IMR-90 (cell line): Measurements from ENCODE around the gene PRAMEF17. TPM values are rescaled to one million over a fixed set of nuclear protein-coding genes. Genes with fewer than 3 reads are reported as not detected.
"Not testable (repeated sequence)": the region's sequence is repeated elsewhere in the genome, so short reads cannot be mapped to it uniquely, and the experiment has no call there.

Experiments used
- ATAC-seq: fragments of 200-7000 bp; cut with Tn5 transposase; 2 replicates; pipeline ENCODE4 v1.9.1; 2020; ENCODE audit warnings: low read depth, mild to moderate bottlenecking, moderate library complexity
- BruUV-seq: library from RNA; stranded (reverse); fragments of 400-500 nt; replicated peaks from 2 replicates; lab custom pipeline; 2021; lab: Mats Ljungman, UMichigan
- CTCF ChIA-PET: fragments of 300-600 bp; formaldehyde crosslinking; extraction: SDS; loops from one replicate; lab custom pipeline; 2021; ENCODE audit warnings: antibody characterized with exemption; lab: Yijun Ruan, JAX
- POLR2A ChIA-PET: fragments of 300-600 bp; sonication (Branson Sonifier 250); formaldehyde crosslinking; loops from one replicate; lab custom pipeline; 2022; ENCODE audit warnings: antibody characterized with exemption; ENCODE audit not compliant: unreplicated experiment; lab: Charles Lee
- DNase-seq: peaks from one replicate; pipeline ENCODE4 v3.0.0; 2013
- H2AFZ ChIP-seq: replicated peaks from 2 replicates; pipeline ENCODE3; 2013; ENCODE audit warnings: low read length, mild to moderate bottlenecking; ENCODE audit not compliant: poor library complexity
- H2AK5ac ChIP-seq: 2 replicates; pipeline ENCODE4 v1.6.1; 2013; ENCODE audit warnings: low read depth, low read length, inconsistent platforms
- H2AK9ac ChIP-seq: replicated peaks from 2 replicates; pipeline ENCODE3; 2013; ENCODE audit warnings: mild to moderate bottlenecking, low read depth, low read length, moderate library complexity; ENCODE audit not compliant: poor library complexity
- H2BK120ac ChIP-seq: 2 replicates; pipeline ENCODE4 v1.6.1; 2013; ENCODE audit warnings: low read depth, low read length, inconsistent platforms
- H2BK15ac ChIP-seq: 3 replicates; pipeline ENCODE4 v1.6.1; 2013; ENCODE audit warnings: low read depth, low read length, inconsistent platforms
- H2BK20ac ChIP-seq: 2 replicates; pipeline ENCODE4 v1.6.1; 2013; ENCODE audit warnings: low read depth, mild to moderate bottlenecking, inconsistent platforms, low read length, moderate library complexity
- H2BK5ac ChIP-seq: 2 replicates; pipeline ENCODE4 v1.6.1; 2013; ENCODE audit warnings: mild to moderate bottlenecking, low read depth, low read length, inconsistent platforms; ENCODE audit not compliant: poor library complexity, severe bottlenecking
- H3K14ac ChIP-seq: replicated peaks from 2 replicates; pipeline ENCODE4 v1.6.1; 2013; ENCODE audit warnings: low read depth, low read length, inconsistent platforms
- H3K18ac ChIP-seq: 2 replicates; pipeline ENCODE4 v1.6.1; 2013; ENCODE audit warnings: low read depth, low read length, control low read depth
- H3K23ac ChIP-seq: 2 replicates; pipeline ENCODE4 v1.6.1; 2013; ENCODE audit warnings: low read depth, low read length, inconsistent platforms
- H3K27ac ChIP-seq: 2 replicates; pipeline ENCODE4 v1.5.1; 2013; ENCODE audit warnings: mild to moderate bottlenecking, control low read depth, low read length; ENCODE audit not compliant: insufficient read depth
- H3K27me3 ChIP-seq: 2 replicates; pipeline ENCODE4 v1.6.1; 2013; ENCODE audit warnings: low read length; ENCODE audit not compliant: control insufficient read depth, insufficient read depth
- H3K36me3 ChIP-seq: 2 replicates; pipeline ENCODE4 v1.6.1; 2013; ENCODE audit warnings: low read length, mixed read lengths; ENCODE audit not compliant: control insufficient read depth, insufficient read depth
- H3K4ac ChIP-seq: 2 replicates; pipeline ENCODE4 v1.6.1; 2013; ENCODE audit warnings: low read depth, low read length, inconsistent platforms
- H3K4me1 ChIP-seq: 2 replicates; pipeline ENCODE4 v1.6.1; 2013; ENCODE audit warnings: low read length, mixed read lengths; ENCODE audit not compliant: control insufficient read depth, insufficient read depth
- H3K4me2 ChIP-seq: 2 replicates; pipeline ENCODE4 v1.6.1; 2013; ENCODE audit warnings: low read depth, mild to moderate bottlenecking, control low read depth, low read length, moderate library complexity
- H3K4me3 ChIP-seq: 2 replicates; pipeline ENCODE4 v1.5.1; 2013; ENCODE audit warnings: low read depth, mild to moderate bottlenecking, control low read depth, low read length, moderate library complexity; ENCODE audit not compliant: insufficient read depth
- H3K56ac ChIP-seq: 2 replicates; pipeline ENCODE4 v1.6.1; 2013; ENCODE audit warnings: low read length, inconsistent platforms; ENCODE audit not compliant: insufficient read depth; ENCODE audit errors: extremely low read depth
- H3K79me1 ChIP-seq, 2 experiments: 2 replicates each; pipeline ENCODE4 v1.6.1; 2013; ENCODE audit warnings: low read length in 2 of 2, inconsistent platforms in 1 of 2, low read depth in 1 of 2
- H3K9ac ChIP-seq: 2 replicates; pipeline ENCODE4 v1.6.1; 2013; ENCODE audit warnings: low read depth, low read length, control low read depth
- H3K9me1 ChIP-seq: 2 replicates; pipeline ENCODE4 v1.6.1; 2013; ENCODE audit warnings: low read length, inconsistent platforms; ENCODE audit not compliant: insufficient read depth
- H3K9me3 ChIP-seq: 2 replicates; pipeline ENCODE4 v1.6.1; 2013; ENCODE audit warnings: low read length; ENCODE audit not compliant: control insufficient read depth, insufficient read depth
- H4K20me1 ChIP-seq: 2 replicates; pipeline ENCODE4 v1.6.1; 2013; ENCODE audit warnings: low read length, inconsistent platforms; ENCODE audit not compliant: insufficient read depth
- H4K5ac ChIP-seq: 2 replicates; pipeline ENCODE4 v1.6.1; 2013; ENCODE audit warnings: mild to moderate bottlenecking, low read depth, low read length, control low read depth
- H4K8ac ChIP-seq, 2 experiments: 2 replicates each; pipeline ENCODE4 v1.6.1; 2013; ENCODE audit warnings: low read depth in 2 of 2, low read length in 2 of 2, control low read depth in 1 of 2, inconsistent platforms in 1 of 2
- H4K91ac ChIP-seq: 2 replicates; pipeline ENCODE4 v1.6.1; 2013; ENCODE audit warnings: low read depth, low read length, inconsistent platforms; ENCODE audit not compliant: insufficient read depth
- MAFK ChIP-seq: IDR thresholded peaks from 2 replicates; pipeline ENCODE4 v1.6.1; 2012; ENCODE audit warnings: low read depth, low read length, improper control_type of control experiment
- WGBS, 2 experiments: methylation state at CpG; one replicate each; pipeline versions ENCODE4 v1.1.5 to v1.1.7; 2013; ENCODE audit warnings: missing lambda C conversion rate in 2 of 2; ENCODE audit not compliant: insufficient read length in 1 of 2; ENCODE audit errors: extremely low coverage in 2 of 2; 5-methylcytosine and 5-hydroxymethylcytosine counted together
- dilution Hi-C: fragments of 300-500 bp; cut with HindIII; formaldehyde crosslinking; loops from one replicate; pipeline ENCODE4 v1.14.3; 2018; ENCODE audit warnings: low sequenced_read_pairs; ENCODE audit not compliant: unreplicated experiment
- in situ Hi-C: fragments of 300-500 bp; cut with MboI; formaldehyde crosslinking; loops from 3 replicates; pipeline ENCODE4 v1.14.3; 2019; ENCODE audit warnings: low sequenced_read_pairs, inconsistent platforms, mixed read lengths
- intact Hi-C: fragments of 100-400 bp; cut with micrococcal nuclease; formaldehyde crosslinking; loops from 2 replicates; pipeline ENCODE4 v1.10.0; 2022
- polyA plus RNA-seq, 3 experiments: library from polyadenylated mRNA; depleted of rRNA; stranded (reverse); fragments of >200 nt; gene quantifications; 2 replicates each; pipeline ENCODE4 v1.2.3, GENCODE V29; 2012; ENCODE audit warnings: low replicate concordance in 1 of 3
- total RNA-seq: library from RNA; depleted of rRNA; stranded (reverse); fragments of >200 nt; gene quantifications from 2 replicates; pipeline ENCODE4 v1.2.3, GENCODE V29; 2012

The PRAMEF17 gene
- total and polyA plus RNA-seq, 2 of the 4 experiments (the other 2 are of a cell fraction), result not detected

- DNase-seq, H4K5ac ChIP-seq, intact Hi-C loops, in situ Hi-C loops, H4K8ac ChIP-seq, H2BK5ac ChIP-seq, H4K91ac ChIP-seq, H2BK120ac ChIP-seq, H3K56ac ChIP-seq, H3K4me1 ChIP-seq, BruUV-seq, H3K18ac ChIP-seq, H3K4me2 ChIP-seq, H3K79me1 ChIP-seq, H3K27ac ChIP-seq, H3K4me3 ChIP-seq, H2AK9ac ChIP-seq, ATAC-seq, H2BK20ac ChIP-seq, H3K4ac ChIP-seq, H3K9me1 ChIP-seq, POLR2A ChIA-PET, H2AK5ac ChIP-seq, H2BK15ac ChIP-seq, H3K23ac ChIP-seq, H2AFZ ChIP-seq, H3K27me3 ChIP-seq, H3K14ac ChIP-seq, H3K9ac ChIP-seq, H3K36me3 ChIP-seq, dilution Hi-C loops, H4K20me1 ChIP-seq, CTCF ChIA-PET: not testable (repeated sequence)
- 93% methylated on average over 3 of the region's 7 CpGs; no CpG with 5 or more reads in 1 of the 2 experiments for WGBS, 2 experiments
- peaks cover 10% of the 10 kb centered on the region for H3K9me3 ChIP-seq
- TF ChIP-seq MAFK, result peak; percentile 69
Observed at GRCh38 chr1:13393004-13393403, 3.6 kb downstream of the PRAMEF17 start.

GRCh38 chr1:13394761-13395160, 5.3 kb downstream of the PRAMEF17 start:
- H2AK9ac ChIP-seq, H4K8ac ChIP-seq, H4K20me1 ChIP-seq, H3K4me1 ChIP-seq, H2BK5ac ChIP-seq, H3K4me3 ChIP-seq, ATAC-seq, H3K27me3 ChIP-seq, intact Hi-C loops, CTCF ChIA-PET, H4K5ac ChIP-seq, DNase-seq, H2AFZ ChIP-seq, H2AK5ac ChIP-seq, H3K18ac ChIP-seq, in situ Hi-C loops, H3K4ac ChIP-seq, H3K4me2 ChIP-seq, H3K23ac ChIP-seq, H3K27ac ChIP-seq, H3K9ac ChIP-seq, H3K79me1 ChIP-seq, H4K91ac ChIP-seq, H3K56ac ChIP-seq, POLR2A ChIA-PET, H3K14ac ChIP-seq, dilution Hi-C loops, H2BK20ac ChIP-seq, BruUV-seq, H3K36me3 ChIP-seq, H3K9me1 ChIP-seq, H2BK15ac ChIP-seq, H2BK120ac ChIP-seq, H3K9me3 ChIP-seq: not testable (repeated sequence)
- no CpG with 5 or more reads among the region's 32 CpGs for WGBS, 2 experiments
